Erythroblast (primary cell): ENCODE measurements around the gene SFT2D1.

Experiments
- GATA1 ChIP-seq: IDR thresholded peaks from 2 replicates; pipeline ENCODE4 v1.6.1; 2011; ENCODE audit warnings: low read depth, mild to moderate bottlenecking, control low read depth, low read length, moderate library complexity
- POLR2A ChIP-seq: IDR thresholded peaks from 2 replicates; pipeline ENCODE4 v1.6.1; 2011; ENCODE audit warnings: mild to moderate bottlenecking, low read length

DNA sequence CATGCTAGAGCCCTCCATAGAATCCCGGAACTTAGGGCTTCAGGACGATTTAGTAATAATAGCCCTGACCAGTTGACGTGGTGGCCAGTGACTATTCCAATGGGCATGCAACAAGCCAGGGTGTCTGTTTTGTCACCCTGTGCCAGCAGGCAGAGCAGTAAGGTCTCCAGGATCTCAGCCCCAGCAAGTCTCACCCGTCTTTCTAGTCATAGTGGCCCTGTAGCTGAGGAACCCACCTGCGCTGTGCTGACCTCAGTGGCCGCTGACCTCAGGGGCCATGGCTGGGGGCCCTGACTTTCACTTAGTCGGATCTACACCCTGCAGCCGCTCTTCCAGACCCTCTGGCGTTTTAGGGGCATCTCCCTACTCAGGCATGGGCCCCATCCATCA, 71.0 kb downstream of the SFT2D1 start:
- no peak for TF ChIP-seq POLR2A
- TF ChIP-seq GATA1: no peak
